Upper lobe of right lung (tissue), 1 donor: ENCODE results near the gene TMEM116. TPM values are rescaled to one million over a fixed set of nuclear protein-coding genes. Genes with fewer than 3 reads are reported as not detected.
A peak's percentile ranks its signal among the peaks of the same experiment; 100 is the strongest.
"Not testable (repeated sequence)": the region's sequence is repeated elsewhere in the genome, so short reads cannot be mapped to it uniquely, and the experiment has no call there.

Experiments
- ATAC-seq: fragments of 200-7000 bp; cut with Tn5 transposase; one replicate; pipeline ENCODE4 v1.9.1; 2020; ENCODE audit warnings: mild to moderate bottlenecking, moderate library complexity
- DNase-seq: peaks from one replicate; pipeline ENCODE4 v3.0.0-alpha.2; 2020
- H3K27ac ChIP-seq: fragments of 200-600 bp; one replicate; pipeline ENCODE4 v1.8.0; 2022
- H3K27me3 ChIP-seq: fragments of 200-600 bp; one replicate; pipeline ENCODE4 v1.8.0; 2022; ENCODE audit warnings: mild to moderate bottlenecking
- H3K36me3 ChIP-seq: fragments of 200-600 bp; one replicate; pipeline ENCODE4 v1.8.0; 2022
- H3K4me1 ChIP-seq: fragments of 200-600 bp; one replicate; pipeline ENCODE4 v1.8.0; 2022
- H3K4me3 ChIP-seq: fragments of 200-600 bp; one replicate; pipeline ENCODE4 v1.8.0; 2022; ENCODE audit warnings: mild to moderate bottlenecking
- H3K9me3 ChIP-seq: fragments of 200-600 bp; one replicate; pipeline ENCODE4 v1.8.0; 2022
- intact Hi-C: fragments of 100-400 bp; cut with DNase I; formaldehyde crosslinking; loops from one replicate; pipeline ENCODE4 v1.11.0; 2022
- total RNA-seq: library from RNA; stranded (reverse); fragmentation: NEBNext Ultra II Directional; extraction: Animal tissue kit (Norgen Biotek cat#: 25700); gene quantifications from one replicate; pipeline ENCODE4 v1.2.1, GENCODE V29; 2021
- TF ChIP-seq, protein P1 (sequence below): fragments of 200-600 bp; IDR thresholded peaks from one replicate; pipeline ENCODE4 v1.8.0; 2022; ENCODE audit warnings: antibody characterized with exemption
- donor health status: DM: no; HTN: yes; CAD: no; lungs with severe emphysema.

Gene TMEM116
- total RNA-seq, 1 donor from 2014 or later = 23.4 TPM

DNA sequence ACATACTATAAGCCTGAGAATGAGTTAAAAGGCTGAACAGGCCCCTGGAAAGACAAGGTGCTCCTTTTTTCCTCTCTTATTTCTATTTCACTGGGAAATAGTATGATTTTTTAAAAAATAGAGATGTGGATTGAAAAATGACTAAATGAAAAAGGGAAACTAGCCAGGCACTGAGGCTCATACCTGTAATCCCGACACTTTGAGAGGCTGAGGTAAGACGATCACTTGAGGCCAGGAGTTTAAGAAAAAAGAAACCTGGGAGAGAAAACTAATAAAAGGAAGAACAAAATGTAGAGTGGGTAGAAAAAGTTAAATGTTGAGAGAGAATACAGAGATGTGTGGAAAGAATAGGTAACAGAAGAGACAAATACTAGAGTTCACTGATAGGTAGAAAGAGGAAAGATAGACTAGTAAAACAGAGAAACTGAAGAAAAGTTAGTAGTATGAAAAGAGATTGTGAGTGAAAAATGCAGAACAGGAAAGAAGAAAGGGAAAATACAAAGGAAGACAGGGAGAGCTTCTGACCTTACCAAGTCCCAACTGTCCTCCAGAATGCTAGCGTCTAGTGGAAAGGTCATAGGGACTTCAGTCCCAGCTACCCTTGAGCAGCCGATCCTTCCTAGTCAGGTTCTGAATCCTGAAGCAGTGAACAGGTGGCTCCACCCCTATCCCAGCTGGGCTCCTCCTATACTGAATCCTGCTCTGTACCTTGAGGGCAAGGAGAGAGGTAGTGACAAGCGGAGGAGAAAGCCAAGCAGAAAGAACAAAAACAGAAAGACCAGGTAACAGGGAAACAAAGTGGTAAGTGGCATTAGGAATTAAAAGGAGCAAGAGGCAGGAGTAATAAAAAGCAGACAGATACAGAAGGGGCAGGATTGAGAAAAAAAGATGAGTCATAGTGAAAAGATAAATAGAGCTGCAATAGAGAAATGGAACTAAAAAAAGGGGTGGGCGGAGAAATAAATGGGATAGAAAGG lies 7.3 kb downstream of the TMEM116 start:
- TF ChIP-seq, protein P1, sequence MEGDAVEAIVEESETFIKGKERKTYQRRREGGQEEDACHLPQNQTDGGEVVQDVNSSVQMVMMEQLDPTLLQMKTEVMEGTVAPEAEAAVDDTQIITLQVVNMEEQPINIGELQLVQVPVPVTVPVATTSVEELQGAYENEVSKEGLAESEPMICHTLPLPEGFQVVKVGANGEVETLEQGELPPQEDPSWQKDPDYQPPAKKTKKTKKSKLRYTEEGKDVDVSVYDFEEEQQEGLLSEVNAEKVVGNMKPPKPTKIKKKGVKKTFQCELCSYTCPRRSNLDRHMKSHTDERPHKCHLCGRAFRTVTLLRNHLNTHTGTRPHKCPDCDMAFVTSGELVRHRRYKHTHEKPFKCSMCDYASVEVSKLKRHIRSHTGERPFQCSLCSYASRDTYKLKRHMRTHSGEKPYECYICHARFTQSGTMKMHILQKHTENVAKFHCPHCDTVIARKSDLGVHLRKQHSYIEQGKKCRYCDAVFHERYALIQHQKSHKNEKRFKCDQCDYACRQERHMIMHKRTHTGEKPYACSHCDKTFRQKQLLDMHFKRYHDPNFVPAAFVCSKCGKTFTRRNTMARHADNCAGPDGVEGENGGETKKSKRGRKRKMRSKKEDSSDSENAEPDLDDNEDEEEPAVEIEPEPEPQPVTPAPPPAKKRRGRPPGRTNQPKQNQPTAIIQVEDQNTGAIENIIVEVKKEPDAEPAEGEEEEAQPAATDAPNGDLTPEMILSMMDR = no peak
- Histone ChIP-seq H3K36me3 (no peaks in the 10 kb centered on the region), H3K27ac (peak overlapping the region; percentile 37), H3K27me3 (no peaks in the 10 kb centered on the region), H3K9me3 (no peaks in the 10 kb centered on the region), H3K4me1 (peaks cover 15% of the 10 kb centered on the region), H3K4me3 (peak overlapping the region; percentile 33)
- DNase-seq = no peak
- intact Hi-C loops = no loop called here
- peak; percentile 97 for ATAC-seq

DNA sequence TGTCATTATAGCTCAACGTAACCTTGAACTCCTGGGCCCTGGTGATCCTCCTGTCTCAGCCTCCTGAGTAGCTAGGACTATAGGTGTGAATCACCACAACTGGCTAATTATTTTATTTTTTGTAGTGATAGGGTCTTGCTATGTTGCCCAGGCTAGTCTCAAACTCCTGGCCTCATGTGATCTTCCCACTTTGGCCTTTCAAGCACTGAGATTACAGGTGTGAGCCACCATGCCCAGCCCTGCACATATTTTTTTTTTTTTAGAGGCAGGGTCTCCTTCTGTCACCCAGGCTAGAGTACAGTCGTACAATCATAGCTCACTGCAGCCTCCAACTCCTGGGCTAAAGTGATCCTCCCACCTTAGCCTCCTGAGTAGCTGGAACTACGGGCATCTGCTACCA lies 8.9 kb downstream of the TMEM116 start:
- no peaks in the 10 kb centered on the region for H3K36me3 ChIP-seq
- no peak for ATAC-seq
- H3K4me3 ChIP-seq = no peak overlapping the region
- no peak for DNase-seq
- intact Hi-C loops = no loop called here
- no peak overlapping the region for H3K27ac ChIP-seq
- H3K4me1 ChIP-seq = peaks cover 10% of the 10 kb centered on the region
- TF ChIP-seq, protein P1 = no peak
- H3K27me3 ChIP-seq = no peaks in the 10 kb centered on the region
- no peaks in the 10 kb centered on the region for H3K9me3 ChIP-seq

DNA sequence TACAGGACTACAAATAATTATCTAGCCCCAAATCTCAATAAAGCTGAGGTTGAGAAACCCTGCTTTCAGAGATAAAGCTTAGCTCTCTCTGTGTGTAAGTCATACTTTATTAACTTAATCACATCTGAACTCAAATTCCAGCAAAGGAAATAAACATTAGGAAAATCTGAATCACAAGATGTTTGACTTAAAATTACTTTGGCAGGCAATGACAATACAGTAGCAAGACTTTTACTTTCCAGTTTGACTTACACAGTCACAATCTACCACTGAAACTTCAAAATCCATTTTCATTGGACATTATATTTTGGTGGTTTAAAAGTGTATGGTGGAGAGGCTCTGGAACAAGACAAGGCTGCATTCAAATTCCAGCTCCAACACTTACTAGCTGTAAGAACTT lies 11.4 kb downstream of the TMEM116 start:
- no peak overlapping the region for H3K27ac ChIP-seq
- H3K4me3 ChIP-seq = peak overlapping the region; percentile 17
- intact Hi-C loops = no loop called here

DNA sequence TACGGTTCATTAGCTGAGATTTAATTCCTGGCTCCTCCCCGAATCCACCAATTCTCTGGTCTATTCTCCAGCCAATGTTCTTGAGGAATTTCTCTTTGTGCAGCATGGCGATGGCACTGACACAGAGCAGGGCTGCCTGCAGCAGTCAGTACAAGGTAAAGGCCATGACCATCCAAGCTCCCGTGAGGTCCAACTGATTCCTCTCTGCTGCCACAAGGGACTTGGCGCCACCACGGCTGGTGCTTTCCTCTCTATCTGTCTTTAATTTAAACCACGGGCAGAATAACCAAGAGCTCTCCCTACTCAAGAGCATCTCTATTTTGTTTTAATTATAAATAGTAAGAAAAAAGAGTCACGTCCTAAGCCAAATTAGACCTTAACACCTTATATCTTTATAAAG lies 12.1 kb downstream of the TMEM116 start:
- intact Hi-C loops = no loop called here

More for the DNA sequence above, 11.4 kb downstream of the TMEM116 start:
- H3K4me1 ChIP-seq = peaks cover 3% of the 10 kb centered on the region
- H3K36me3 ChIP-seq = no peaks in the 10 kb centered on the region
- H3K27me3 ChIP-seq = no peaks in the 10 kb centered on the region
- no peaks in the 10 kb centered on the region for H3K9me3 ChIP-seq
- ATAC-seq (no peak), DNase-seq (no peak)
- TF ChIP-seq, protein P1 = no peak

DNA sequence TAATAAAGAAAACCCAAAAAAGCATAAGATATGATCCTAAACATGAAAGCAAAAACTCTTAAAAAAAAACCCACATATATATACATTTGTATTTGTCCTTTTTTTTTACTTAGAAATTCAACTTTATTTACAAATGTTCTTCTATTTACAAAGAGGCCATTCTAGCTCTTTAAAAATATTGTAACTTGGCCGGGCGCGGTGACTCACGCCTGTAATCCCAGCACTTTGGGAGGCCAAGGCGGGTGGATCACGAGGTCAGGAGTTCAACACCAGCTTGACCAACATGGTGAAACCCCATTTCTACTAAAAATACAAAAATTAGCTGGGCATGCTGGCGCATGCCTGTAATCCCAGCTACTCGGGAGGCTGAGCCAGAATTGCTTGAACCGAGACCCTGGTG lies 13.8 kb downstream of the TMEM116 start:
- H3K27ac ChIP-seq, H3K36me3 ChIP-seq, H3K4me1 ChIP-seq, intact Hi-C loops, H3K9me3 ChIP-seq, H3K4me3 ChIP-seq, DNase-seq, H3K27me3 ChIP-seq, ATAC-seq: not testable (repeated sequence)

More for the DNA sequence above, 12.1 kb downstream of the TMEM116 start:
- Histone ChIP-seq H3K4me1 (peaks cover 3% of the 10 kb centered on the region), H3K4me3 (no peak overlapping the region), H3K36me3 (no peaks in the 10 kb centered on the region), H3K27ac (no peak overlapping the region), H3K27me3 (no peaks in the 10 kb centered on the region), H3K9me3 (no peaks in the 10 kb centered on the region)
- TF ChIP-seq, protein P1 = no peak
- ATAC-seq (no peak), DNase-seq (no peak)

DNA sequence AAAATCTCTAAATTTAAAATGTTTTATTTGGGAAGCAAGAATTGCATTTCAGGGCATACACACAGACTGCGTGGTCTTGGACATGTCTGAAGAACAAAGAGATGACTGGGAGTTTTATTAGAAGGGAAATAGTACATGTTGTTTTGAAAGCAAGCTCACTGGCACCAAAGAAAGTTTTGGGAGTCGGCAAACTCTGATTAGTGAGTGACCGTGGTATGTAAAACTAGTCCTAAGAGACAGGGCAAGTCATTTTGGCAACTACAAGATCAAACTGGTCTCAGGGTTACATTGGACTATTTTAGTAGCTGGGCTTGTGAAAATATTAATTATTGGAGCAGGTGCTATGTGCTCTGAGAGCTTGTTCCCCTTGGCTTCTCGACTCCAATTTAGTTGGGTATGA lies 14.9 kb downstream of the TMEM116 start:
- TF ChIP-seq, protein P1 = no peak
- no peak for ATAC-seq
- H3K9me3 ChIP-seq = no peaks in the 10 kb centered on the region
- no peak overlapping the region for H3K27ac ChIP-seq
- peaks cover 3% of the 10 kb centered on the region for H3K4me1 ChIP-seq
- no peak for DNase-seq
- H3K4me3 ChIP-seq = no peak overlapping the region
- intact Hi-C loops = no loop called here
- H3K27me3 ChIP-seq = no peaks in the 10 kb centered on the region
- H3K36me3 ChIP-seq = no peaks in the 10 kb centered on the region
